IMR-90 (cell line): ENCODE results near the gene C17orf67.

Experiments used
- POLR2A ChIP-seq: IDR thresholded peaks from 2 replicates; pipeline ENCODE4 v1.6.1; 2012; ENCODE audit warnings: mild to moderate bottlenecking, low read depth, low read length
- TF ChIP-seq, protein P1 (sequence below): fragments of 150-350 bp; IDR thresholded peaks from 2 replicates; pipeline ENCODE4 v1.6.1; 2017; ENCODE audit warnings: mild to moderate bottlenecking, antibody characterized with exemption, low read length, low read depth
- TF ChIP-seq, protein P2 (sequence below): conservative IDR thresholded peaks from 2 replicates; pipeline ENCODE4 v1.5.1; 2012; ENCODE audit warnings: mild to moderate bottlenecking, low read depth, low read length, improper control_type of control experiment

GRCh38 chr17:56806949-56807348, 26.8 kb downstream of the C17orf67 start:
- TF ChIP-seq, protein P1, sequence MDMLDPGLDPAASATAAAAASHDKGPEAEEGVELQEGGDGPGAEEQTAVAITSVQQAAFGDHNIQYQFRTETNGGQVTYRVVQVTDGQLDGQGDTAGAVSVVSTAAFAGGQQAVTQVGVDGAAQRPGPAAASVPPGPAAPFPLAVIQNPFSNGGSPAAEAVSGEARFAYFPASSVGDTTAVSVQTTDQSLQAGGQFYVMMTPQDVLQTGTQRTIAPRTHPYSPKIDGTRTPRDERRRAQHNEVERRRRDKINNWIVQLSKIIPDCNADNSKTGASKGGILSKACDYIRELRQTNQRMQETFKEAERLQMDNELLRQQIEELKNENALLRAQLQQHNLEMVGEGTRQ = no peak
- TF ChIP-seq, protein P2, sequence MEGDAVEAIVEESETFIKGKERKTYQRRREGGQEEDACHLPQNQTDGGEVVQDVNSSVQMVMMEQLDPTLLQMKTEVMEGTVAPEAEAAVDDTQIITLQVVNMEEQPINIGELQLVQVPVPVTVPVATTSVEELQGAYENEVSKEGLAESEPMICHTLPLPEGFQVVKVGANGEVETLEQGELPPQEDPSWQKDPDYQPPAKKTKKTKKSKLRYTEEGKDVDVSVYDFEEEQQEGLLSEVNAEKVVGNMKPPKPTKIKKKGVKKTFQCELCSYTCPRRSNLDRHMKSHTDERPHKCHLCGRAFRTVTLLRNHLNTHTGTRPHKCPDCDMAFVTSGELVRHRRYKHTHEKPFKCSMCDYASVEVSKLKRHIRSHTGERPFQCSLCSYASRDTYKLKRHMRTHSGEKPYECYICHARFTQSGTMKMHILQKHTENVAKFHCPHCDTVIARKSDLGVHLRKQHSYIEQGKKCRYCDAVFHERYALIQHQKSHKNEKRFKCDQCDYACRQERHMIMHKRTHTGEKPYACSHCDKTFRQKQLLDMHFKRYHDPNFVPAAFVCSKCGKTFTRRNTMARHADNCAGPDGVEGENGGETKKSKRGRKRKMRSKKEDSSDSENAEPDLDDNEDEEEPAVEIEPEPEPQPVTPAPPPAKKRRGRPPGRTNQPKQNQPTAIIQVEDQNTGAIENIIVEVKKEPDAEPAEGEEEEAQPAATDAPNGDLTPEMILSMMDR = no peak
- no peak for TF ChIP-seq POLR2A
